ENCODE data around the gene PBX2.

- TF ChIP-seq CTCF (conservative IDR thresholded peaks at IDR 0.05; ENCODE audit: low read depth in 2 of 2) (no peak), POLR2AphosphoS5 (IDR thresholded peaks at IDR 0.05; ENCODE audit: low read depth) (no peak), REST (IDR thresholded peaks at IDR 0.05; ENCODE audit: unreplicated experiment) (no peak), EZH2 (IDR thresholded peaks at IDR 0.05; ENCODE audit: low read depth, unreplicated experiment) (no peak), EZH2phosphoT487 (IDR thresholded peaks at IDR 0.05; ENCODE audit: unreplicated experiment) (no peak), CREB1 (CRISPR knock-in tag; IDR thresholded peaks at IDR 0.05; ENCODE audit: low read depth) (no peak), ETS1 (IDR thresholded peaks at IDR 0.05) (no peak), STAT1 (IDR thresholded peaks at IDR 0.05; ENCODE audit: unreplicated experiment) (no peak), JUNB (IDR thresholded peaks at IDR 0.05; ENCODE audit: unreplicated experiment) (no peak), ZNF331 (CRISPR knock-in tag; IDR thresholded peaks at IDR 0.05; ENCODE audit: low read depth) (no peak), ZNF114 (CRISPR knock-in tag; IDR thresholded peaks at IDR 0.05) (no peak), NANOG (IDR thresholded peaks at IDR 0.05; ENCODE audit: borderline replicate concordance) (no peak)
Measured at GRCh38 chr6:32203426-32204267, 13.6 kb upstream of the PBX2 start.
